HepG2 (cell line): ENCODE data around the gene NACC2. TPM values are rescaled to one million over a fixed set of nuclear protein-coding genes. Genes with fewer than 3 reads are reported as not detected.

ENCODE experiments used
- ATAC-seq: fragments of 200-7000 bp; cut with Tn5 transposase; 3 replicates; pipeline ENCODE4 v1.9.1; 2020; ENCODE audit warnings: mild to moderate bottlenecking, moderate library complexity
- BruUV-seq: library from RNA; stranded (reverse); fragments of 400-500 nt; replicated peaks from 2 replicates; lab custom pipeline; 2021; lab: Mats Ljungman, UMichigan
- CTCF ChIA-PET: fragments of 300-600 bp; formaldehyde crosslinking; extraction: SDS; loops from one replicate; lab custom pipeline; 2021; ENCODE audit warnings: low total read pairs, inconsistent platforms, low intra/inter-chr PET ratio; lab: Yijun Ruan, JAX
- POLR2A ChIA-PET: fragments of 350-600 bp; sonication (Branson Sonifier 250); formaldehyde crosslinking; loops from one replicate; lab custom pipeline; 2020; ENCODE audit warnings: antibody characterized with exemption, inconsistent platforms; lab: Yijun Ruan, JAX
- DNase-seq: peaks from one replicate; pipeline ENCODE4 v3.0.0-alpha.2; 2015; ENCODE audit warnings: low spot score
- FAIRE-seq: peaks from 3 replicates; lab custom pipeline; 2011; peaks lifted over from hg19 to GRCh38; lab: Jason Lieb, UNC
- H2AFZ ChIP-seq: one replicate; pipeline ENCODE4 v1.6.1; 2011; ENCODE audit warnings: low read length, inconsistent platforms
- H3K27ac ChIP-seq: fragments of 300-600 bp; 3 replicates; pipeline ENCODE4 v1.8.0; 2011; ENCODE audit warnings: mixed run types, mild to moderate bottlenecking, mixed read lengths, low read length, inconsistent platforms; ENCODE audit not compliant: insufficient read depth; ENCODE audit errors: extremely low read length
- H3K27me3 ChIP-seq, 2 experiments: fragments of 200-600 bp in 1 of 2; 2 replicates in 1 of 2; 3 replicates in 1 of 2; pipeline versions ENCODE4 v1.6.0 to v1.8.0; 2011; ENCODE audit warnings: low read length in 2 of 2, mild to moderate bottlenecking in 2 of 2, moderate library complexity in 2 of 2, inconsistent platforms in 1 of 2; ENCODE audit not compliant: insufficient read depth in 2 of 2, control insufficient read depth in 1 of 2
- H3K36me3 ChIP-seq, 2 experiments: fragments of 200-600 bp in 1 of 2; replicated peaks in 1 of 2; 2 replicates in 1 of 2; 3 replicates in 1 of 2; pipeline versions ENCODE4 v1.5.1 to v1.8.0; 2011; ENCODE audit warnings: low read length in 2 of 2, inconsistent platforms in 1 of 2; ENCODE audit not compliant: insufficient read depth in 2 of 2, control insufficient read depth in 1 of 2
- H3K4me1 ChIP-seq: 2 replicates; pipeline ENCODE4 v1.5.1; 2012; ENCODE audit warnings: low read length, inconsistent platforms; ENCODE audit not compliant: insufficient read depth
- H3K4me2 ChIP-seq: 2 replicates; pipeline ENCODE4 v1.6.0; 2011; ENCODE audit warnings: low read depth, low read length, inconsistent platforms
- H3K4me3 ChIP-seq, 3 experiments: fragments of 200-600 bp in 1 of 3; sonication (generic), shearing (Covaris generic) in 1 of 3; replicated peaks in 1 of 3; 2 replicates each; pipeline ENCODE4 v1.5.1; 2011 to 2016; ENCODE audit warnings: low read length in 3 of 3, inconsistent platforms in 2 of 3, low read depth in 2 of 3, mild to moderate bottlenecking in 2 of 3, control low read depth in 1 of 3, mixed read lengths in 1 of 3; ENCODE audit not compliant: insufficient read depth in 1 of 3
- H3K79me2 ChIP-seq: one replicate; pipeline ENCODE4 v1.6.1; 2011; ENCODE audit warnings: low read length, inconsistent platforms; ENCODE audit not compliant: insufficient read depth
- H3K9ac ChIP-seq: 2 replicates; pipeline ENCODE4 v1.6.0; 2011; ENCODE audit warnings: mild to moderate bottlenecking, low read depth, low read length, inconsistent platforms; ENCODE audit not compliant: insufficient read depth
- H3K9me3 ChIP-seq: 2 replicates; pipeline ENCODE4 v1.5.1; 2012; ENCODE audit warnings: mild to moderate bottlenecking, low read length
- H4K20me1 ChIP-seq: 2 replicates; pipeline ENCODE4 v1.6.0; 2011; ENCODE audit warnings: inconsistent platforms, mild to moderate bottlenecking, low read length, moderate library complexity; ENCODE audit not compliant: insufficient read depth
- DNMT3B ChIP-seq: conservative IDR thresholded peaks from 2 replicates; pipeline ENCODE4 v1.6.1; 2016; ENCODE audit warnings: missing biosample characterization, control low read depth
- HNRNPLL ChIP-seq: fragments of 200-400 bp; formaldehyde crosslinking; IDR thresholded peaks from 2 replicates; pipeline ENCODE4 v1.6.1; 2017; ENCODE audit warnings: mild to moderate bottlenecking, low read depth, low read length; ENCODE audit not compliant: poor library complexity, severe bottlenecking
- KAT2B ChIP-seq: fragments of 150-350 bp; IDR thresholded peaks from 2 replicates; pipeline ENCODE4 v1.6.1; 2014; ENCODE audit warnings: low read depth, low read length, borderline replicate concordance
- KDM2A ChIP-seq: sonication (generic); formaldehyde crosslinking; IDR thresholded peaks from 2 replicates; pipeline ENCODE4 v1.4.0; 2020; ENCODE audit warnings: low read depth, missing genetic modification reagents, borderline replicate concordance
- KLF16 ChIP-seq, 2 experiments: sonication (generic) in 1 of 2; formaldehyde crosslinking in 1 of 2; IDR thresholded peaks; 2 replicates each; pipeline versions ENCODE4 v1.6.1 to v1.8.0; 2016 to 2023; ENCODE audit warnings: missing genetic modification reagents in 2 of 2, missing compliant biosample characterization in 1 of 2
- MIXL1 ChIP-seq: IDR thresholded peaks from 2 replicates; pipeline ENCODE4 v1.6.1; 2016
- MTF2 ChIP-seq: sonication (generic); formaldehyde crosslinking; IDR thresholded peaks from 2 replicates; pipeline ENCODE4 v1.5.0; 2020; ENCODE audit warnings: missing genetic modification reagents, borderline replicate concordance
- POGZ ChIP-seq: sonication (generic); formaldehyde crosslinking; IDR thresholded peaks from 2 replicates; pipeline ENCODE4 v1.4.0; 2020; ENCODE audit warnings: mild to moderate bottlenecking, missing genetic modification reagents
- SALL1 ChIP-seq: sonication (generic); formaldehyde crosslinking; IDR thresholded peaks from 2 replicates; pipeline ENCODE4 v1.8.0; 2022; ENCODE audit warnings: mild to moderate bottlenecking, missing genetic modification reagents
- ZNF552 ChIP-seq: sonication (generic); formaldehyde crosslinking; IDR thresholded peaks from 2 replicates; pipeline ENCODE4 v1.9.0; 2022; ENCODE audit warnings: missing genetic modification reagents, mild to moderate bottlenecking, borderline replicate concordance
- WGBS: methylation state at CpG from one replicate; pipeline ENCODE4 v1.1.6; 2017; ENCODE audit warnings: low lambda C conversion rate; 5-methylcytosine and 5-hydroxymethylcytosine counted together
- in situ Hi-C: cut with HindIII; loops from 2 replicates; pipeline ENCODE4 v1.10.0; 2017; ENCODE audit warnings: low pct_unique_long_range_greater_than_20kb; ENCODE audit not compliant: extremely low pct_ligation_motif_present
- intact Hi-C: fragments of 100-400 bp; cut with micrococcal nuclease; formaldehyde crosslinking; loops from one replicate; pipeline ENCODE4 v1.10.0; 2022; ENCODE audit not compliant: unreplicated experiment
- polyA plus RNA-seq, 8 experiments: library from polyadenylated mRNA; depleted of rRNA in 3 of 8; stranded (reverse) in 7 of 8; unstranded in 1 of 8; fragments of >200 nt; fragmentation: Illumina TruSeq in 4 of 8; extraction: Trizol in 4 of 8; gene quantifications; 2 replicates each; pipeline versions ENCODE4 v1.2.1 to v1.2.3, GENCODE V29; 2011 to 2016; ENCODE audit warnings: low read depth in 4 of 8, missing spikeins in 1 of 8, mixed read lengths in 1 of 8; ENCODE audit not compliant: insufficient read depth in 1 of 8
- total RNA-seq, 5 experiments: library from RNA; depleted of rRNA; stranded (reverse); fragments of >200 nt; fragmentation: Illumina TruSeq; extraction: Trizol; gene quantifications; 2 replicates each; pipeline ENCODE4 v1.2.3, GENCODE V29; 2016; ENCODE audit warnings: low read depth in 1 of 5
- TF ChIP-seq, protein P1 (sequence below): sonication (generic); formaldehyde crosslinking; IDR thresholded peaks from 2 replicates; pipeline ENCODE4 v1.4.0; 2020; ENCODE audit warnings: mild to moderate bottlenecking, missing genetic modification reagents
- TF ChIP-seq, protein P2 (sequence below): sonication (generic); formaldehyde crosslinking; IDR thresholded peaks from 2 replicates; pipeline ENCODE4 v1.8.1; 2022; ENCODE audit warnings: mild to moderate bottlenecking, missing genetic modification reagents

NACC2 gene
- total and polyA plus RNA-seq, 2 of the 13 experiments (the other 11 are each of a cell fraction or from before 2014, with no cell fraction given), result 5.9 to 12.3 TPM

- Histone ChIP-seq H3K36me3 (no peaks in the 10 kb centered on the region), H3K4me2 (peak overlapping the region; percentile 81), H3K9ac (no peak overlapping the region), H3K79me2 (no peaks in the 10 kb centered on the region), H3K27me3 (peaks cover 17 to 57% of the 10 kb centered on the region in 2 experiments), H4K20me1 (no peaks in the 10 kb centered on the region), H3K4me1 (peaks cover 66% of the 10 kb centered on the region), H3K27ac (no peak overlapping the region), H3K4me3 (peak overlapping the region in 1 of 3 experiments; percentile 50; a peak in 1 of 6 replicates), H2AFZ (no peak overlapping the region), H3K9me3 (no peaks in the 10 kb centered on the region)
- in situ Hi-C loops, result no loop called here
- ChIA-PET CTCF (no interaction called here), POLR2A (interaction anchor here (2.0 kb wide), 1 partner anchor 107 kb away, joined by 5 read pairs; no protein-coding TSS in a partner anchor)
- no peak for ATAC-seq
- WGBS, result 46% methylated on average over 20 of the region's 25 CpGs
- FAIRE-seq, result no peak
- intact Hi-C loops, result no loop called here
- TF ChIP-seq ZNF552, result no peak
- DNase-seq, result no peak
- BruUV-seq, result no TSS peak
Measured at GRCh38 chr9:136099542-136099941, 4.5 kb upstream of the NACC2 start.

DNA sequence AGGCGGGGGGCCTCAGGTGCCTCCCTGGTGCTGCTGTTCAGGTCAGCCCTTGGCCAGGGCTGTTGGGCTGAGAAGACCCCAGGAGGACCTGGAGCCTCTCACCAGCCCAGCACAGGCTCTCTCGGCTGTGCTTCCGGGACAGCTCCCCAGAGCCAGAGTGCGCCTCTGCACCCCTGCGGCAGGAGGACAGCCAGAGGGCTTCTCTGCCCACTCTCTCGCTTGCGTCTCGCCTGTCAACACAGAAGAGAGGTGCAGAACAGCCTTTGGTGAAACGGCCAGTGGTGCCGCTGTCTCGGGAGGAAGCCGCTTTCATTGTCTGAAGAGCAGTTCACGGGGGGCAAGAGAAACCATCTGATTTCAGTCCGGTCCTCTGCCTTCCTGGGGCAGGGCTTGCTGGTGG lies 3.8 kb upstream of the NACC2 start:
- no peaks in the 10 kb centered on the region for H3K9me3 ChIP-seq
- 0% methylated on average over 2 of the region's 14 CpGs for WGBS
- intact Hi-C loops (no loop called here), in situ Hi-C loops (no loop called here)
- ATAC-seq (peak; percentile 3; the same call in 2 of the 3 replicates), FAIRE-seq (no peak), DNase-seq (no peak)
- peaks cover 62% of the 10 kb centered on the region for H3K4me1 ChIP-seq
- no peak overlapping the region for H3K27ac ChIP-seq
- H3K79me2 ChIP-seq, result peaks cover 4% of the 10 kb centered on the region
- peak overlapping the region; percentile 81 for H3K4me2 ChIP-seq
- H3K4me3 ChIP-seq, result peak overlapping the region in 2 of 3 experiments; percentile 26 to 50; a peak in 2 of 6 replicates
- no peaks in the 10 kb centered on the region for H4K20me1 ChIP-seq
- no peak overlapping the region for H2AFZ ChIP-seq
- ChIA-PET POLR2A (interaction anchor here (2.0 kb wide), 1 partner anchor 106 kb away, joined by 5 read pairs; no protein-coding TSS in a partner anchor), CTCF (no interaction called here)
- H3K36me3 ChIP-seq, result no peaks in the 10 kb centered on the region
- H3K27me3 ChIP-seq, result peaks cover 17 to 52% of the 10 kb centered on the region in 2 experiments
- BruUV-seq, result no TSS peak
- H3K9ac ChIP-seq, result peak overlapping the region; percentile 19; the same call in 1 of the 2 replicates
- TF ChIP-seq DNMT3B (CRISPR knock-in tag), result no peak
- TF ChIP-seq, protein P1, sequence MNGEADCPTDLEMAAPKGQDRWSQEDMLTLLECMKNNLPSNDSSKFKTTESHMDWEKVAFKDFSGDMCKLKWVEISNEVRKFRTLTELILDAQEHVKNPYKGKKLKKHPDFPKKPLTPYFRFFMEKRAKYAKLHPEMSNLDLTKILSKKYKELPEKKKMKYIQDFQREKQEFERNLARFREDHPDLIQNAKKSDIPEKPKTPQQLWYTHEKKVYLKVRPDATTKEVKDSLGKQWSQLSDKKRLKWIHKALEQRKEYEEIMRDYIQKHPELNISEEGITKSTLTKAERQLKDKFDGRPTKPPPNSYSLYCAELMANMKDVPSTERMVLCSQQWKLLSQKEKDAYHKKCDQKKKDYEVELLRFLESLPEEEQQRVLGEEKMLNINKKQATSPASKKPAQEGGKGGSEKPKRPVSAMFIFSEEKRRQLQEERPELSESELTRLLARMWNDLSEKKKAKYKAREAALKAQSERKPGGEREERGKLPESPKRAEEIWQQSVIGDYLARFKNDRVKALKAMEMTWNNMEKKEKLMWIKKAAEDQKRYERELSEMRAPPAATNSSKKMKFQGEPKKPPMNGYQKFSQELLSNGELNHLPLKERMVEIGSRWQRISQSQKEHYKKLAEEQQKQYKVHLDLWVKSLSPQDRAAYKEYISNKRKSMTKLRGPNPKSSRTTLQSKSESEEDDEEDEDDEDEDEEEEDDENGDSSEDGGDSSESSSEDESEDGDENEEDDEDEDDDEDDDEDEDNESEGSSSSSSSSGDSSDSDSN (CRISPR knock-in tag), result peak; percentile 47; the same call in 1 of the 2 replicates
- TF ChIP-seq HNRNPLL, result peak; percentile 31
- TF ChIP-seq KAT2B, result no peak
- no peak for TF ChIP-seq MTF2
- TF ChIP-seq, protein P2, sequence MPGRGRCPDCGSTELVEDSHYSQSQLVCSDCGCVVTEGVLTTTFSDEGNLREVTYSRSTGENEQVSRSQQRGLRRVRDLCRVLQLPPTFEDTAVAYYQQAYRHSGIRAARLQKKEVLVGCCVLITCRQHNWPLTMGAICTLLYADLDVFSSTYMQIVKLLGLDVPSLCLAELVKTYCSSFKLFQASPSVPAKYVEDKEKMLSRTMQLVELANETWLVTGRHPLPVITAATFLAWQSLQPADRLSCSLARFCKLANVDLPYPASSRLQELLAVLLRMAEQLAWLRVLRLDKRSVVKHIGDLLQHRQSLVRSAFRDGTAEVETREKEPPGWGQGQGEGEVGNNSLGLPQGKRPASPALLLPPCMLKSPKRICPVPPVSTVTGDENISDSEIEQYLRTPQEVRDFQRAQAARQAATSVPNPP (CRISPR knock-in tag), result no peak
- TF ChIP-seq MIXL1 (CRISPR knock-in tag), result no peak
- no peak for TF ChIP-seq KLF16 (CRISPR knock-in tag; IDR thresholded peaks at IDR 0.05)
- peak; percentile 57; the same call in 1 of the 2 replicates for TF ChIP-seq KDM2A (CRISPR knock-in tag)
- TF ChIP-seq POGZ (CRISPR knock-in tag), result no peak
- TF ChIP-seq SALL1 (CRISPR knock-in tag), result peak; percentile 8; the same call in 1 of the 2 replicates
